Nephron progenitor cell (in vitro differentiated cells): ENCODE measurements around the gene RTCB.

Source experiments
- DNase-seq: peaks from one replicate; pipeline ENCODE4 v3.0.0; 2021
- H3K27ac Mint-ChIP-seq: 2 replicates; pipeline ENCODE4 v1.8.0; 2021; ENCODE audit warnings: mild to moderate bottlenecking, moderate library complexity, mixed read lengths
- H3K27me3 Mint-ChIP-seq: 2 replicates; pipeline ENCODE4 v1.8.0; 2021; ENCODE audit warnings: mild to moderate bottlenecking, low read depth, mixed read lengths; ENCODE audit not compliant: poor library complexity
- H3K36me3 Mint-ChIP-seq: 2 replicates; pipeline ENCODE4 v1.8.0; 2021; ENCODE audit warnings: low read depth, mixed read lengths
- H3K4me1 Mint-ChIP-seq: 2 replicates; pipeline ENCODE4 v1.8.0; 2021; ENCODE audit warnings: mixed read lengths
- H3K4me3 Mint-ChIP-seq: 2 replicates; pipeline ENCODE4 v1.8.0; 2021; ENCODE audit warnings: mild to moderate bottlenecking, moderate library complexity, mixed read lengths
- H3K9me3 Mint-ChIP-seq: 2 replicates; pipeline ENCODE4 v1.8.0; 2021; ENCODE audit warnings: mild to moderate bottlenecking, moderate library complexity, mixed read lengths
- TF ChIP-seq, protein P1 (sequence below): fragments of 200-600 bp; sonication (generic); IDR thresholded peaks from 2 replicates; pipeline ENCODE4 v1.5.0; 2021; ENCODE audit warnings: antibody characterized with exemption

RTCB gene

GRCh38 chr22:32411829-32412592 is at the start of gene RTCB:
Gene RTCB (minus strand): TSS chr22:32412247. CDS start chr22:32412156, 91 bp downstream.
- peak within 1 kb of the TSS; percentile 96 for H3K4me3 Mint-ChIP-seq

GRCh38 chr22:32457031-32457430 is 45.0 kb upstream of the RTCB start:
- peaks cover 6% of the 10 kb centered on the region for H3K4me1 Mint-ChIP-seq
- H3K9me3 Mint-ChIP-seq = no peaks in the 10 kb centered on the region
- H3K27ac Mint-ChIP-seq = no peak overlapping the region
- no peak for DNase-seq
- TF ChIP-seq, protein P1, sequence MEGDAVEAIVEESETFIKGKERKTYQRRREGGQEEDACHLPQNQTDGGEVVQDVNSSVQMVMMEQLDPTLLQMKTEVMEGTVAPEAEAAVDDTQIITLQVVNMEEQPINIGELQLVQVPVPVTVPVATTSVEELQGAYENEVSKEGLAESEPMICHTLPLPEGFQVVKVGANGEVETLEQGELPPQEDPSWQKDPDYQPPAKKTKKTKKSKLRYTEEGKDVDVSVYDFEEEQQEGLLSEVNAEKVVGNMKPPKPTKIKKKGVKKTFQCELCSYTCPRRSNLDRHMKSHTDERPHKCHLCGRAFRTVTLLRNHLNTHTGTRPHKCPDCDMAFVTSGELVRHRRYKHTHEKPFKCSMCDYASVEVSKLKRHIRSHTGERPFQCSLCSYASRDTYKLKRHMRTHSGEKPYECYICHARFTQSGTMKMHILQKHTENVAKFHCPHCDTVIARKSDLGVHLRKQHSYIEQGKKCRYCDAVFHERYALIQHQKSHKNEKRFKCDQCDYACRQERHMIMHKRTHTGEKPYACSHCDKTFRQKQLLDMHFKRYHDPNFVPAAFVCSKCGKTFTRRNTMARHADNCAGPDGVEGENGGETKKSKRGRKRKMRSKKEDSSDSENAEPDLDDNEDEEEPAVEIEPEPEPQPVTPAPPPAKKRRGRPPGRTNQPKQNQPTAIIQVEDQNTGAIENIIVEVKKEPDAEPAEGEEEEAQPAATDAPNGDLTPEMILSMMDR = no peak
- H3K4me3 Mint-ChIP-seq = no peak overlapping the region
- H3K27me3 Mint-ChIP-seq = peaks cover 70% of the 10 kb centered on the region
- H3K36me3 Mint-ChIP-seq = no peaks in the 10 kb centered on the region

More at GRCh38 chr22:32411829-32412592, at the start of gene RTCB:
- no peaks in the 10 kb centered on the region for H3K9me3 Mint-ChIP-seq
- TF ChIP-seq, protein P1 = no peak
- peaks cover 26% of the 10 kb centered on the region for H3K4me1 Mint-ChIP-seq
- peak within 1 kb of the TSS; percentile 29 for H3K27ac Mint-ChIP-seq
- peaks cover 34% of the 10 kb centered on the region for H3K27me3 Mint-ChIP-seq
- DNase-seq = peak; percentile 92
- H3K36me3 Mint-ChIP-seq = peaks cover 26% of the 10 kb centered on the region

DNA sequence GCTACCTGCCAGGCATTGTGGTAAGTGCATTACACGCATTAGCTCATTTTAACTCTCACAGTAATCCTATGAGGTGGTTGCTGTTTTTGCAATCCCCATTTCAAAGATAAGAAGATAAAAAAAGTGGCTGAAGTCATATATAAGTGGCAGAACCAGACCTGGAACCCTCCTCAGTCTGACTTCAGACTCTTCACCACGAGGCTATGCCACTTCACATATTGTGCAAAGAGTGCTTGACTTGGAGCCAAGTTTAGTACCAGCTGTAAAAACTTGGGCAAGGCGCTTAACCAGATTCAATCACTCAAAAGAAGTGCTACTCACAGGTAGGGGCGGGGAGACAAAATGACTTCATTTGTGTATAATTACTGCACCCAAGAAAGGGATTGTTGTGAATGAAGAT is 36.9 kb upstream of the RTCB start:
- H3K9me3 Mint-ChIP-seq = no peaks in the 10 kb centered on the region
- TF ChIP-seq, protein P1 = no peak

DNA sequence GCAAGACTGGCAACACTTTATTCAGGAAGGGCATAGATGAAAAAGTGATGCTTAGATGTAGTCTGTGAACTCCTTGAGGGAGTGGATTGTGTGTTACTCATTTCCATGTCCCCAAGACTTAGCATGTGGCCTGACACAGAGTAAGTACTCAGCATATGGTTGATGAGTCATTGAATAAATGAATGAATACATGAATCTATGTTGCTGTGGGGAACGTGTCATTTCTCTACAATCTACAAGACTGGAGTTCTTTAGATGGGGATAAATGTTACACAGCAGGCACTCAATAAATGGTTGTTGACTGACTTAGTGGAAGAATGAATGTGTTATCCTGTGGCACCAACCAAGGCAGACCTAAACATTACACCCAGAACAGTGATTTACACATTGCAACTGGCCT is 34.3 kb upstream of the RTCB start:
- no peak overlapping the region for H3K4me3 Mint-ChIP-seq
- H3K27ac Mint-ChIP-seq = no peak overlapping the region
- H3K27me3 Mint-ChIP-seq = peaks cover 43% of the 10 kb centered on the region
- H3K36me3 Mint-ChIP-seq = no peaks in the 10 kb centered on the region
- H3K4me1 Mint-ChIP-seq = no peaks in the 10 kb centered on the region
- TF ChIP-seq, protein P1 = no peak
- DNase-seq = no peak
- H3K9me3 Mint-ChIP-seq = no peaks in the 10 kb centered on the region

More for the DNA sequence above, 36.9 kb upstream of the RTCB start:
- DNase-seq = no peak
- H3K4me3 Mint-ChIP-seq = no peak overlapping the region
- H3K27me3 Mint-ChIP-seq = peaks cover 54% of the 10 kb centered on the region
- no peaks in the 10 kb centered on the region for H3K36me3 Mint-ChIP-seq
- H3K4me1 Mint-ChIP-seq = no peaks in the 10 kb centered on the region
- H3K27ac Mint-ChIP-seq = no peak overlapping the region

DNA sequence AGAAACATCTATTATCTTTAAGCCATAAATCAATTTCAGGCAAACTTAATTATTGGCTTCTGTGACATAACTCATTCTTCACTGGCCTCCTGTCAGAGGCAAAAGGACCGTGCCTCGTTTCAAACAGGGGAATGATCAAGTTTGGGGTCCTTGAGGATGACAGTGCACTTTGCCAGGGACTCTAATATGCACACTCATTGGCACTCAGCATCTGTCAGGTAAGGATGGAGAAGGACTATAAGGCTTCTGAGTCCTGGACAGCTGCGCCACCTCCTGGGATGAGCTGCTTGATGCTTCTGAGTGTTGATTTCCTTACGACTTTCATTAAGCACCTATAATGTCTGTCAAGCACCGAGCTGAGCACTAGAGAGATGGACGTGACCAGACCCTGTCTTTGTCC is 32.0 kb upstream of the RTCB start:
- H3K27me3 Mint-ChIP-seq = peaks cover 33% of the 10 kb centered on the region
- H3K4me3 Mint-ChIP-seq = no peak overlapping the region
- no peaks in the 10 kb centered on the region for H3K4me1 Mint-ChIP-seq
- no peak for DNase-seq
- TF ChIP-seq, protein P1 = no peak
- H3K36me3 Mint-ChIP-seq = no peaks in the 10 kb centered on the region
- no peak overlapping the region for H3K27ac Mint-ChIP-seq
- no peaks in the 10 kb centered on the region for H3K9me3 Mint-ChIP-seq

DNA sequence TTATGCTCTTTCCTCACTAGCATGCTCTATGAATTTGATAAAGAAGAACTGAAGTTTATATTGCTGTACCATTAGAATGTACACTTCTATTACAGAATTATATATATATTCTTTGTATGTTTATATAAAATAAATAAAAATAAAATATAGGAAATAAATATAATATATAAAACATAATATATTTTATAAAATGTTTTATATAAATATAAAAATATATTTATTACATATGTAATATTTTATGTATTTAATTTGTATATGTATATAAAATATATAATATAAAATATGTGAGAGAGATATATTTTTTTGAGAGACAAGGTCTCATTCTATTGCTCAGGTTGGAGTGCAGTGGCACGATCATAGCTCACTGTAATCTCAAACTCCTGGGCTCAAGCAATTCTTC is 18.3 kb upstream of the RTCB start:
- no peak overlapping the region for H3K4me3 Mint-ChIP-seq
- H3K27me3 Mint-ChIP-seq = peaks cover 61% of the 10 kb centered on the region
- TF ChIP-seq, protein P1 = no peak
- H3K4me1 Mint-ChIP-seq = no peaks in the 10 kb centered on the region
- no peak for DNase-seq
- no peaks in the 10 kb centered on the region for H3K36me3 Mint-ChIP-seq
- no peak overlapping the region for H3K27ac Mint-ChIP-seq
- H3K9me3 Mint-ChIP-seq = no peaks in the 10 kb centered on the region
